Neural progenitor cell (in vitro differentiated cells): ENCODE data around the gene KRT6C.

Source experiments
- CTCF ChIP-seq: fragments of 200-600 bp; sonication (generic); IDR thresholded peaks from 2 replicates; pipeline ENCODE4 v1.5.1; 2017; ENCODE audit warnings: antibody characterized with exemption, mild to moderate bottlenecking
- EZH2 ChIP-seq: fragments of 200-600 bp; sonication (generic); IDR thresholded peaks from 2 replicates; pipeline ENCODE4 v1.6.1; 2017; ENCODE audit warnings: antibody characterized with exemption, mild to moderate bottlenecking, moderate library complexity
- EZH2phosphoT487 ChIP-seq: fragments of 200-600 bp; sonication (generic); IDR thresholded peaks from 2 replicates; pipeline ENCODE4 v1.6.1; 2017; ENCODE audit warnings: antibody characterized with exemption

DNA sequence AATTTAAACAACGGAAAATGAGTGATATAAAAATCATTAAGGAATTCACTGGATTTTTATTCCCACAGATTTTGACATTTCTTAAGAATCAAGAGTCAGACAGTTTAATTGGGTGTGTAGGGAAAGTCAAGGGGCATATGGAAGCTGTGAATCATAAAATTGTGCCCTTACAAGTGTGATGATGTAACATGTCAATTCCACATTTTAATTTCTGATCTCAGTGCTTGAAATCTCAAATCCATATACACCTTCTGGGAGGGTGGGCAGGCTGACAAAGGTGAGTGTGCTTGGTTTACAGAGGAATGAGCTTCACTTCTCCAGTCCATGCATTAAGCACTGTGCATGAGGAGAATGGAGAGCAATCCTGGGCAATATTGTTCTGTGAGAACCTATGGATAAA is 20.5 kb upstream of the KRT6C start:
- no peak for TF ChIP-seq CTCF
- TF ChIP-seq EZH2phosphoT487, result no peak
- no peak for TF ChIP-seq EZH2
